ENCODE measurements around the gene TPPP2.

TPPP2 gene

GRCh38 chr14:21077672-21078071, 47.7 kb downstream of the TPPP2 start:
- no peak for DNase-seq (ENCODE audit: low read depth)

GRCh38 chr14:21078287-21078686, 48.3 kb downstream of the TPPP2 start:
- no peak for DNase-seq (ENCODE audit: low read depth)

GRCh38 chr14:21078726-21079125, 48.7 kb downstream of the TPPP2 start:
- DNase-seq (ENCODE audit: low read depth) = no peak

GRCh38 chr14:21081521-21082142, 51.6 kb downstream of the TPPP2 start:
- no peak for DNase-seq (ENCODE audit: low read depth)

Data from stimulated activated CD8-positive, alpha-beta memory T cell treated with anti-CD3 and anti-CD28 coated beads, Interleukin-12 subunit alpha, Interleukin-12 subunit beta, amount 100 ng/mL, for 4 hours (primary cell).